ENCODE data around the gene PDGFRA.

PDGFRA gene

DNA sequence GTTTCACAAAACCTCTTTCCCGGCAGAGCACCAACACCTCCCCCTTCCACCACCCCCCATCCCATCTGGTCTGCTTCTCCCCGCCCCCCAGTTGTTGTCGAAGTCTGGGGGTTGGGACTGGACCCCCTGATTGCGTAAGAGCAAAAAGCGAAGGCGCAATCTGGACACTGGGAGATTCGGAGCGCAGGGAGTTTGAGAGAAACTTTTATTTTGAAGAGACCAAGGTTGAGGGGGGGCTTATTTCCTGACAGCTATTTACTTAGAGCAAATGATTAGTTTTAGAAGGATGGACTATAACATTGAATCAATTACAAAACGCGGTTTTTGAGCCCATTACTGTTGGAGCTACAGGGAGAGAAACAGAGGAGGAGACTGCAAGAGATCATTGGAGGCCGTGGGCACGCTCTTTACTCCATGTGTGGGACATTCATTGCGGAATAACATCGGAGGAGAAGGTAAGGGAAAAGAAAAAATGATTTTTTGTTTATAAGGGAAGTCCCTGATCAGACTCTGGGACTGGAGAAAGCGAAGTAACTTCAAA, at the start of gene PDGFRA:
Gene PDGFRA (plus strand): TSS at position 333 of the 541 bp plus-strand sequence. CDS start 29,476 bp downstream, outside the sequence.
- DNase-seq: no peak

DNA sequence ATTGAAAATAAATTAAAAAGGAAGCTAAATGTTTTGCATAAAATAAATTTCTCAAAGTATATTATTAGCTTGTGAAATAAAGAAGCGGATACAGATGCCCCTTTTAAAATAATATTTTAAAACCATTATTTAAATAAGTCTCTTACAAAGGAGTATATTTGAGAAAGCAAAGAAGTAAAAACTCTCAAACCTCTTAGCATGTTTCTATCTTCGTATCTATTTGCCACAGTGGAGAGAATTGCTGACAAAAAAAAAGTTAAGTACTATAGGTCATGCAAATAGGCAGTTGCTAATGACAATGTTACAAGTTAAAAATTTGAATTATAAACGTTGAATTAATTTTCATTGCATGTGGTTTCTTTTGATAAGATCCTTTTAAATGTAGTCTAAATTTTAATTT, 44.5 kb upstream of the PDGFRA start:
- DNase-seq: no peak

DNA sequence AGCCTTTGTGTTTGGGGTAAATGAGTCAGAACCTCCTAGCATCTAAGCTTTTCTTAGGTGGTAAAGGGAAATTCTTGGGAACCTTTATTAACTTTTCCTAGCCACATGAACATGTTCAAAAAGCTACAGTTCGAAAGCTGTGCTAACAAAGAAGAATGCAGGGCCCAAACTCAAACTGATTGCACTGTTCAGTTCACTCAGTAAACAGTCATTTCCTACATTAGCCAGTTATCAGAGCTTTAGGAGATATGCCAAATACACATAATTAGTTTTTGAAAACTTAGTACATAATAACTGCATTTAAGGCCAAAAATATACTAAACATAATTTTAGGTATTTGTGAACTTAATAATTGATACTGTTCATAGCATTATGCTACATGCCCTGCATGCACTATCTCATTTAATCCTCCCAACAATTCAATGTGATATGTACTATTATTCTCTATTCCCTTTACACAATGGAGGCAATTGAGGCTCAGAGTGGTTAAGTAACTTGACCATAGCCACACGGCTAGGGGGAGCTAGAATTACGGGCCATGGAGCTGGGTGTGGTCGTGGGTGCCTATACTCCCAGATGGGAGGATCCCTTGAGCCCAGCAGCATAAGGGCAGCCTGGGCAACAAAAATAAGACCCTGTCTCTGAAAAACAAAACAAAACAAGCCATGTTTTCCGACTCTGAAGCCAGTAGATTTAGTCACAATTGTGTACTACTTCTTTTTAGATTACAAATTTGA, 43.9 kb upstream of the PDGFRA start:
- DNase-seq: no peak

DNA sequence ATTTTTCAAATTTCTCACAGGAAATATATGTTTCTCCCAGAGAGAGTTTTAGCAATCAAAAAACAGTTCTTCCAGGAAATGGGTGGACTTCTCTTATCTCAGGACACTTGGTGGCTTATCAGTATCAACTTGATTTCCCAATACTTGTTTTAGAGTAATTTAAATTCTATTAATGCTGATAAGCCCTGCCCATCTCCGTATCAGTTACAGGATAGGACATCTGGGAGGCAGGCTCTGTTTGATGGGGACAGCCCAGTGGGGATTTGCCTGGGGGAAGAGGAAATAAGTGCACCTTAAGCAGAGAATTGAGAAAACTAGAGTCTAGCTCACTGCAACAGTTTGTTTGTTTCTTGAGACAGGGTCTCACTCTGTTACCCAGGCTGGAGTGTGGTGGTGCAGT, 43.2 kb upstream of the PDGFRA start:
- no peak for DNase-seq

DNA sequence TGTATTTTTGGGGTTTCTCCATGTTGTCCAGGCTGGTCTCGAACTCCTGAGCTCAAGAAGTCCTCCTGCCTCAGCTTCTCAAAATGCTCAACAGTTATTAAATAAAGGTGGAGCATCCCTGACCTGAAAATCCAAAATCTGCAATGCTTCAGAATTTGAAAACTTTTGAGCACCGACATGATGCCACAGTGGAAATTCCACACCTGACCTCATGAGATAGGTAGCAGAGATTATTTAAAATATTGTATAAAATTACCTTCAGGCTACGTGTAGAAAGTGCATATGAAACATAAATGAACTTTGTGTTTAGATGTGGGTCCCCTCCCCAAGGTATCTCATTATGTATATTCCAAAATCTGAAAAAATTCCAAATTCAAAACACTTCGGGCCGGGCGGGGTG, 42.7 kb upstream of the PDGFRA start:
- DNase-seq: no peak

DNA sequence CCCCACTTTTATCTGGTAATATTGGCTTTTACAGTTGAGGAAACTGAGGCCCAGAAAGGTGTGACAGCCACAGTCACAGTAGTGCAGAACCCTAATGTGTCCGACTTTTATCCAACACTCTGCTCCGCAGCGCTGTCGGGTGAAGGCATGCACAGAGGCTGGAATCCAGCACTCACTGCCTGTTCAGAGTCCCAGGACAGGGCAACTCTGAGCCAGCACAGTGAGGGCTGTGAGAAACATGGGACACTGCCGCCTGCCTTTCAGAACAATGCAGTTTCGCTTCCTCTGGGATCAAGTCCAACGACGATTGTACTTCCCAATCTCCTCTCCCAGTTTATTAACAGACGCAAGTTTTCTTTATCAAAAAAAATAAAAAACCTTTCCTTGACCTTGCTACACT, 41.9 kb upstream of the PDGFRA start:
- DNase-seq: no peak

DNA sequence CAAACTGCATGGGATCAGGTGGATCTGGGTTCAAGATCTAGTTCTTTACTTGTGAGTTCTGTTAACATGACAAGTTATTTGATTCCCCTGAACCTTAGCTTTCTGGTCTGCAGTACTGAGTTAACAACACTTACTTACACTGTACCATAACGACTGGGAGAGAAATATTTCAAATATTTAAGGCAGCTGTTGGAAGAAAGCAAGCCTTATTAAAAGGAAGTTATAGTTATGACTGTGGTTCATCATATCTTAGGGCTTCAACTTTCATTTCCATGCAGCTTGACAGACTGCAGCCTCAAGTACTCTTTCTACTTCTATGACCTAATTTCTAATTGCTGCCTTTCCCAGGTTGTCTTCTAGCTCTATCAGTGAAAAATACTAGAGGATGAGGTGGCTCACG, 40.0 kb upstream of the PDGFRA start:
- no peak for DNase-seq

DNA sequence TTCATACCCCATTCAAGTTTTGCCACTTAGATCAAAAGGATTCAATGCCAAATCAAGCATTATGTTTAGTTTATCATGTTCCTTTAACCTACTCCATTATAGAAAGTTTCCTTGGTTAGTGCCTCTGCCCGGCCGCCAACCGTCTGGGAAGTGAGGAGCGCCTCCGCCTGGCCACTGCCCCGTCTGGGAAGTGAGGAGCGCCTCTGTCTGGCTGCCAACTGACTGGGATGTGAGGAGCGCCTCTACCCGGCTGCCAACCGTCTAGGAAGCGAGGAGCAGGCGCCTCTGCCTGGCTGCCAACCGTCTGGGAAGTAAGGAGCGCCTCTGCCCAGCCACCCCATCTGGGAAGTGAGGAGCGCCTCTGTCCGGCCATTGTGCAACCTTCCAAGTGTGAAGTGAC, 36.3 kb upstream of the PDGFRA start:
- DNase-seq: no peak

DNA sequence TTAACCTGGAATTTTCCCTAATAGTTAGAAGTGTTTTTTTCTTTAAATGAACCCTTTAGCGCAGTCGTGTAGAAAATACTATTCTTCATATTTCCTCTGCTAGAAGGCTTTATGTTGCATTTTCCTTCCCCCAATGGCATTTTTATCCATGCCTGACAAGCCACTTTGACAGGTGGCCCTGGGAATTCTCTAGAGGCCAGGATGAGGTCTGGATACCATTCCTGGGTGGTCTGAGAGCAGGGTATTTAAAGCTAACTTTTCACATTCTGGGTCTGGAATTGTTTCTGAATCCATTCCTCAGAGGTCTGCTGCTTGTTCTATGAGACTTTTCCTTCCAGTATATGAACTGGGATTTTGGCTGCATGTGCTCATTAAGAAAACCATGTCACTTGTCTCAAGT, 31.2 kb upstream of the PDGFRA start:
- DNase-seq: no peak

DNA sequence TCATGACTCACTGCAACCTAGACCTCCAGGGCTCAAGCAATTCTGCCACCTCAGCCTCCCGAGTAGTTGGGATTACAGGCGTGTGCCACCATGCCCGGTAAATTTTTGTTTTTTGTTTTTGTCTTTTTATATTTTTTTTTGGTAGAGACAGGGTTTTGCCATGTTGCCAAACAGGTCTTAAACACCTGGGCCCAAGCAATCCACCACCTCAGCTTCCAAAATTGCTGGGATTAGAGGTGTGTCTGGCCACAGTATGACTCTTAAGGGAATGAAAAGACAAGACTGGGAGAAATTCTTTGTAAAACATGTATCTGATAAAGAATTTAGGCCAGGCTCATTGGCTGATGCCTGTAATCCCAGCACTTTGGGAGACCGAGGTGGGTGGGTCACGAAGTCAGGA, 29.2 kb upstream of the PDGFRA start:
- DNase-seq: no peak

DNA sequence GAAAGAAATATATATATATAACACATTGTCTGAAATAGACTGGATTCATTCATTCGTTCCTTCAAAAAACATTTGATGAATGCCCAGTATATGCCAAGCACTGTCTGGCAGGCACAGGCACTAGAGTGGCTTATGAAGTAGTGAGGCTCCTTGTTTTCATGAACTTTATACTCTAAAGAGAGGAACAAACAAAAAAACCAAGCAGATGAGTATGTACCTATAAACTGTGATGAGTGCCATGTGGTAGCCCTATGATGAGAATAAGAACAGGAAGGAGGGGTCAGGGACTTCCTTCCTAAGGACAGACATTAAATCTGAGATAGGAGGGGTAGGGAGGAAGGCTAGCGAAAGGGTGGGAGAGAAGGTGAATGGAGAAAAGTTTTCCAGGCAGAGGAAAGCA, 19.5 kb upstream of the PDGFRA start:
- no peak for DNase-seq

DNA sequence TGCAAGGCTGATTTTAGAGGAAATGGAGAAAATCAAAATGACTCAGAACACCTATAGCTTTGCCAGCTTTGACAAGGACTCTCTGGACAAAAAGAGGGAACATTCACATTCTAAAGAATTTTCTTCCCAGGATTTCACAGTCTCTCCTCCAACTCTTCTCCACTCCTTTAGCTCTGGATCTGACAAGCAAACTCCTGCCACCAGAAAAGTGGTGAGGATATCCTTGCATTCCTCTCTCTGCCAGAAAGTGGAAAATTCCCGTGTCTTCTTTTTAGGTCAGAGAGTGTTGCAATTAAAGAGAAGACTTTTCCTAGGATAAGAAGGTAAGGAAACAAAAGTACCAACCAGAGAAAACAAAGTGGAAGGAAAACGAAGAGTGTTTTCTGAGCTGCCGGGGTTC, 16.1 kb upstream of the PDGFRA start:
- no peak for DNase-seq

DNA sequence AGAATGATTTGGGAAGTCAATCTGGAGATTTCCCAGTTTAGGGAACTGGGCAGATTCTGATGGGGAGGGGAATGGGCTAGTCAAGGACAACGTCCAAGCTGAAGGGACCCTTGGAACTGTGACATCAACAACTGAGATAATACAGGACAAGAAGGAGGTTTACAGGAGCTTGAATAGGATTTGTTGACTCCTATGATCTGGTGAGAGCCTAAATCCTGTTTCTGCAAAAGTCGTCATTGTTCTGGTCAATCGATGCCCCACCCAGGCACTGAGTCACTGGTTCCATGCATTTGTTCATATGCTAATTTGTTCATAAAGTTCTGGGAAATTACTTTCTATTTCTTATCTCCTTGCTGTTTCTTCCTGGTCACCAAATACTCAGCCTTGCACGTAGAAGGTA, 15.3 kb upstream of the PDGFRA start:
- no peak for DNase-seq

DNA sequence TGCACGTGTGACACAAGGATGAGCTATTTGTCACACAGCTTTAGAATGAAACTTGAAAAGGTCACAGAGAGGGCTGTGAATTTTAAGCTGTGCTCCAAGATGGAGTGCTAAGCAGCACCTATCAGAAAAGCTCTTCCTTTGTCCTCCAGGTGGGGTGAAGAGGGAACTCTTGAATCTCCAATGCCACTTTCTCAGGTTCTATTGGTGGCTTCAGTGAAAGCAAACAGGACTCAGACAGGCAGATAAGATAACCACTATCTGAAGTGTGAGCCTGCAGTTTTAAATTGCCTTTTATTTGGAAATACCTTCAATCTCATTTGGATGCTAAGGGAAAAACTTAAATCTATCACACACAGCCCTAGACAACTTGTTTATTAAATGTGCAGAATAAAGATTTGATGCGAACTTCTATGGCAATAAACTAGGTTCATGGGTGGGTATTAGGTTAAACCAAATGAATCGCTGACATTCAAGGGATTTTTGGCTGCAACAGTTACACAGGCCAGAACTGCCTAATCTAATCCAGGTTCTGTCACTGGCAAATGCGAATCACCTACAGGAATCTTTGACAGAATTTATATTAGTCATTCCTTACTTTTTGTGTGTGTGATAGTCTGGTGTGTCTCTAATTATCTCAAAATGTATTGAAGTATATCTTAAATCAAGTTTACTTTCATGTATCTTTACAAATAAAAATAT, 13.6 kb upstream of the PDGFRA start:
- no peak for DNase-seq

DNA sequence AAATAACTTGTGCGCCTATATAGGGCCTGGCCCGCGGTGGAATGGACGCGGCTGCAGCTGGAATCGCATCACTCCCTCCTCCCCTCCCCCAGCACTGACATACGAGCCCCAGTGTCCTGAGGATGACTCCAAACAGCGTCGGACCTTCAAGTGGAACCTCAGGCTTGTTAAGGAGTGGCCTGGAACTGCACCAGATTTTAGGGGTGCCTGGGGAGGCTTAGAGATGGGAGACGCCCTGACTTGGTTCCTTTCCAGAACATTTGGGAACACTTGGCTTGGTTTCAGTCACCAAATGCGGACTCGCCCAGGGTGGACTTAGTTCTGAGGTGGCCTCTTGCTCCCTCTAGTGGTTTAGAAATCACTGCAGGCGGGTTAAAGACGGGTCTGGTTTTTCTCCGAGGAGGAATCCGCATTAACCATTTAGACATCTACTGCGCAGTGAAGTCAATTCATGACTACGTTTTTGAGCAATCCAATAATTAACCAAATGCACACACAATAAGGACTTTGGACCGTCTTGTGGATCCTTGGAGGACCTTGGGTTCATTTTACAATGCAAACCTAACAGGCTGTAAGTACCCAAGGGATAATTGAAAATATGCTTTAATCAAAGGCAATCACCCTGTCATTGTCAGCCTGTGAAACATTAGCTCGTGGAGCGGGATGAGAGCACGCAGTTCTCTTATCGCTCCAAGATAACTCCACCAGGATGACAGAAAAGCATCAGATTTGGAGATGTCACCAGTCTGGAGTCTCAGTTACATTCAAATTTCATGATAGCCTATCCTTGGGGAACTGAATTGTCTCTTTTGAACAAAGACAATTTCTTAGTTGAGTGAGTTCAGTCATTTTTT, 11.2 kb upstream of the PDGFRA start:
- DNase-seq: peak; percentile 69

DNA sequence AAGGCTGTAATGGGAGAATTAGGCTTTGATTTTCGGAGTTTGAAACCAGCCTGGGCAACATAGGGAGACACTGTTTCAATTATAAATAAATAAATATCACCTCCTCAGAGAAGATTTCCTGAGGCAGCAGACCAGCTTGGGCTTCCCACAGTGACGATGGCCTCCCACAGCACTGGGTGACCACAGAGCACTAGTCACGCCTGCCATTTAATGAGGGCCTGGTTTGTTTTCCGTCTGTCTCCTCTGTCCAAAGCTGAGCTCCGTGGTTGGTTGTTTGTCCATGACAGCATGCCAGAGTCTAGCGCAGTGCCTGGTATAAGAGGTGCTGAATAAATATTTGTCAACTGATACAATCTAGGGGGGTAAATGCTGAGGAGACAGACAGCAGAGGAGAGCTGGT, 10.4 kb upstream of the PDGFRA start:
- no peak for DNase-seq

DNA sequence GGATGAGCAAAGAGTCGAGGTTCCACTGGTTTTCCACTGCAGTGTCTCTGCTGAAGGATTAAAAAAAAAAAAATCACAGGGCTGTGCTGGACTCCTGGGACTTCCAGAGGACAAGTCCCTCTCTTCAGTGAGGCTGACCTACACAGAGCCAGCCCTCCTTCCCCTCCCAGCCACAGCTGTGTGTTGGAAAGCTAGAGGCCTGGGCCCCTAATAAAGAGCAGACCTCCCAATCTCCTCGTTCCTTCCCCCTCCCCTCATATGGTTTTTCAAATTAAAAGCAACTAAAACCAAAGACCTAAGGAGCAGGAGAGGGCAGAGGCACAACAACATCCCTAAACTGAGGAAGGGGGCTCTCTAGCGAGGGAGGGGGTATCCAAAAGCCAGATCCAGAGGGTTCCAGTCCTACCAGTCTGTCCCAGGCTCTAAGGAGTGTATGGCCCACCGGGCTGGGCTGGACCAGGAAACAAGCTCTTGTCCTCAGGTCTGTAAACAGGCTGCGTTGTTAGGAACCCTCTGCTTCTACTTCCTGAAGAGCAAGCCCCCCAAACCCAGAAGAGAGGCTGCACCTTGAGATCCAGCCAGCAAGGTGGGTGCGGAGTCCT, 4.0 kb upstream of the PDGFRA start:
- no peak for DNase-seq

DNA sequence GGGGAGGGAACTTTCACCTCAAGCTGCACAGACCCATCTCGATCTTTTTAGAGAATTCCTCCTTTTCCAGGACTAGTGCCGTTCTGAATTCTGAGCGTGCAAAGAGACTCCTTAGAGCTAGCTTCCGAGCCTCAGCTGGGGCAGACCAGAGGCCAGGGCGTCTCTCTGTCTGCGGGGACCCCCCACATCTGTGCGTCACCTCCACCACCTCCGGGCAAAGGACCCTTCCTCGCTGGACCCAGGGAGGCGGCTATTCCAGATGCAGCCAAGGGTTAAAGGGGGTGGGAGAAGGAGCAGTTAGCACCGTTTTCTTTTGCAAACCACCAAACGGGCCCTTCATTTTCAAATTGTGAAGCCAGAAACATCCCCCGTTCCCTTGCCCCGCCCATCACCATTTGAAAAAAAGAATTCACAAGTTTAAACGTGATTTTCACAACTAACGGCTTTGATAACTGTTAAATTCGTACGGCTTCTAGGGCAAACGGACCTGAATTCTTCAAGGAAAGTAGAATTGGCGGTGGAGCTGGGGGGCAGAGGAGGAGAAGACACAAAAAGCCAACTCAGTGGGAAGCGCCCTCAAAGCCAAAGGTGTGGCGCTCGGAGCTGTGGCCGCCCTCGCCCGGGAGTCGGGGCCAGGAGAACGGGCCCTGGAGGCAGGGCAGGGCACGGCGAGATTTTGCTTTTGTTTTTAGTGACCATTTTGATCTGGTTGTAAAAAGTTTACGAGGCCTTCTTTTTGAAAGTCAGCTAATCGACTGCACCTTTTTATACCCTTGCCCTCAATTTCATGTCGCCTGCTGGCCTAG, 3.3 kb upstream of the PDGFRA start:
- no peak for DNase-seq

DNA sequence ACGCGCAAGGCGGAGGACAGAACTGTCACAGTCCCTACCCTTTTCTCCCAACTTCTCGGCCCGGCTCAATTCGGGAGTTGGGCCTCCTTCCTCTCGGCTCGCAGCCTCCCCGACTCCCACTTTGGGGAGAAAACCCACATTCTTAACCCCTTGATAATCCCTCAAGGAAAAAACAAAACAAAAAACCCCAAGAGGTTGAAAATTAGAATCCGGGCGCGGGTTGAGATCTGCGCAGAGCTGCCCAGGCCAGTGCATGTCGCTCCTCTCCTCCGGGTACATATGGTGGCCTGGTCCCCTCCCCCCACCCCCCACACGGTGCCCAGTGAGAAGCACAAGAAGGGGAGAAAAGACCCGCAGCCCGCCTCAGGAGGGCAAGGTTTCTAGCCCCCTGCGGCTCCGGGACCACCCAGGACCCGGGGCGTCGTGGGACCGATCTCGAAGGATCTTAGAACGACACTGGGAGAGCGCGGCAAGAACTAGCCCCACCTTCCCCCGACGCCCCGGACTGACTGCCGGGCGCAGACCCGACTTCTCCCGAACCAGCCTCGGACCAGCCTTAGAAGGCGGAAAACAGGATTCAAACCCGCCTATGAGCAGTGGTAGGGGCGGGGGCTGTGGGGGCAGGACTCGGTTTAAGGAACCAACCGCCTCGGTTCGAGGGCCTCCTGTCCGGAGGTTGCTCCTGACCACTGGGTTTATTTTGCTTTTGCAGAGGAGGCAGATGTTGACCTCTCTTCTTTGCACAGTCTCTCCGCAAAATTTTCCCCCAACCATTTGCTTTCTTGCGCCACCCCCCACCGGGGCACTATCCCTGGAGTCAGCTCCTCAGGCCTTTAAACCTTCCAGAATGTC, 2.5 kb upstream of the PDGFRA start:
- DNase-seq: no peak

DNA sequence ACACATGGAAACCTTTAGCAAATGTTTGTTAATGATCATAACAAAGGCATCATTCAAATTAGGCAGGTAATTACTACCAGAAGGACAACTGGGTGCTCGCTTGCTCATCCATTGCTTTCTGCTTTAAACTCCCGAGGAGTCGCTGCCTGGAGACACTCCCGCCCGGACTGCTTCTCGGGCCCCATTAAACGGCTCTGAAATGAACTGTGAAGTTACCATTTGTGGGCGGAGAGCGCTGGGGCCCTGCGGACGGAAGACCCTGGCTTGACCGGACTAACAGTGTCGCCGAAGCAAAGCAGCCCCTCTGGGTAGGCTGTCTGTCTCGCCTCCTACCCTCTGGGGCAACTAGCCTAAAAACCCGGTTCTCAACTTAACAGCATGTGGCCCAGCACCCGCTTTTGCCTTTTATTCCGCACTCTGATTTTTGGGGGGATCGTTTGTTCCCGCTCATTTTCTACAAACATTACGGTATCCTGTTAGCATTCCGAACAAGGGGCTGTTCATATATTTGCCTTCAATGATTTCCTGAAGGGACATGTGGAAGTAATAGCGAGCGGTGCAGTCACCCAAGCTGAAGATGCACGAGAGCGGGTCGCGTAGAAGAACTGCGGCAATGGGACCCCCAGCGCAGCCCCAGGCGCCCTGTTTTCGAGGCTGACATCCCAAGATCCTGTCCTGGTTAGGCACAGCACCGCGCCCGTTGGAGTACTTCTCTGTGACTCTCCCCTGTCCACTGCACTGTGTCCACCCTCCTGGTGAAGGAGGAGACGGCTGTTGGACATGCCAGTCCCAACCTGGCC, 1.6 kb upstream of the PDGFRA start:
- no peak for DNase-seq
